ENCODE data around the gene OSCP1. TPM values are rescaled to one million over a fixed set of nuclear protein-coding genes. Genes with fewer than 3 reads are reported as not detected.

OSCP1 gene
- total RNA-seq, 1 experiment from 2014 or later = 3.2 TPM

DNA sequence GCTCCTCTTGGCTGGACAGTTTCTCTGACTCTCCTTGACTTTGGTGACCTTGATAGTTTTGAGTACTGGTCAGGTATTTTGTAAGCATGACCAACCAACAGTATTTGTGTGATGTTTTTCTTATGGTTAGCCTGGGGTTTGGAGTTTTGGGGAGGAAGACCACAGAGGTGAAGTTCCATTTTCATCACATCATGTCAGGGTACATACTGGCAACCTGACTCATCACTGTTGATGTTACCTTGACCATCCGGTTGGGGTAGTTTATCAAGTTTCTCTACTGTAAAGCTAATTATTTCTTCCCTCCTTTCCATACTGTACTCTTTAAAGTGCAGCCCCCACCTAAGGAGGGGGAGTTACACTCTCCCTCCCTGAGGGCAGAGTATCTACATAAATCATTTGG, 13.4 kb downstream of the OSCP1 start:
- no peak overlapping the region for H3K56ac ChIP-seq (ENCODE audit: insufficient read length, low read depth, low read length)
- no peaks in the 10 kb centered on the region for H3K23me2 ChIP-seq (ENCODE audit: insufficient read length, low read depth, low read length, poor library complexity, severe bottlenecking)
- H4K91ac ChIP-seq (ENCODE audit: insufficient read length, low read depth, low read length) = no peak overlapping the region
- TF ChIP-seq, protein P1, sequence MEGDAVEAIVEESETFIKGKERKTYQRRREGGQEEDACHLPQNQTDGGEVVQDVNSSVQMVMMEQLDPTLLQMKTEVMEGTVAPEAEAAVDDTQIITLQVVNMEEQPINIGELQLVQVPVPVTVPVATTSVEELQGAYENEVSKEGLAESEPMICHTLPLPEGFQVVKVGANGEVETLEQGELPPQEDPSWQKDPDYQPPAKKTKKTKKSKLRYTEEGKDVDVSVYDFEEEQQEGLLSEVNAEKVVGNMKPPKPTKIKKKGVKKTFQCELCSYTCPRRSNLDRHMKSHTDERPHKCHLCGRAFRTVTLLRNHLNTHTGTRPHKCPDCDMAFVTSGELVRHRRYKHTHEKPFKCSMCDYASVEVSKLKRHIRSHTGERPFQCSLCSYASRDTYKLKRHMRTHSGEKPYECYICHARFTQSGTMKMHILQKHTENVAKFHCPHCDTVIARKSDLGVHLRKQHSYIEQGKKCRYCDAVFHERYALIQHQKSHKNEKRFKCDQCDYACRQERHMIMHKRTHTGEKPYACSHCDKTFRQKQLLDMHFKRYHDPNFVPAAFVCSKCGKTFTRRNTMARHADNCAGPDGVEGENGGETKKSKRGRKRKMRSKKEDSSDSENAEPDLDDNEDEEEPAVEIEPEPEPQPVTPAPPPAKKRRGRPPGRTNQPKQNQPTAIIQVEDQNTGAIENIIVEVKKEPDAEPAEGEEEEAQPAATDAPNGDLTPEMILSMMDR (conservative IDR thresholded peaks at IDR 0.05) = no peak
- H4K8ac ChIP-seq (replicated peaks; ENCODE audit: insufficient read length, low read depth, low read length) = no peak overlapping the region
- H3K9ac ChIP-seq (ENCODE audit: extremely low read depth, insufficient read length, low read length) = no peak overlapping the region
- no peaks in the 10 kb centered on the region for H4K20me1 ChIP-seq (ENCODE audit: control insufficient read depth, insufficient read depth, insufficient read length)
- Mint-ChIP-seq H3K9me3 (no peaks in the 10 kb centered on the region), H3K4me3 (no peak overlapping the region), H3K27ac (no peak overlapping the region), H3K27me3 (ENCODE audit: low read depth) (no peaks in the 10 kb centered on the region), H3K4me1 (peaks cover 7 to 10% of the 10 kb centered on the region in 2 experiments), H3K36me3 (ENCODE audit: insufficient read depth in 1 of 3, low read depth in 3 of 3) (no peaks in the 10 kb centered on the region)
- H2BK12ac ChIP-seq (ENCODE audit: insufficient read length, low read depth, low read length) = no peak overlapping the region
- H3K23ac ChIP-seq (ENCODE audit: insufficient read length, low read depth, low read length) = no peak overlapping the region
- no peak overlapping the region for H2BK5ac ChIP-seq (ENCODE audit: insufficient read length, low read length)
- no peak overlapping the region for H3K27ac ChIP-seq (ENCODE audit: insufficient read length, low read depth, low read length)
- no peaks in the 10 kb centered on the region for H3K79me2 ChIP-seq (ENCODE audit: insufficient read depth, low read length)
- H3K4me2 ChIP-seq (ENCODE audit: insufficient read depth, insufficient read length, low read length) = no peak overlapping the region
- no peak overlapping the region for H2BK120ac ChIP-seq (ENCODE audit: low read depth, low read length, poor library complexity, severe bottlenecking)
- H2AK5ac ChIP-seq (ENCODE audit: insufficient read length, low read length) = no peak overlapping the region
- H3K79me1 ChIP-seq (ENCODE audit: insufficient read depth, low read depth, low read length, poor library complexity, severe bottlenecking) = no peaks in the 10 kb centered on the region
- no peak overlapping the region for H3K14ac ChIP-seq (ENCODE audit: insufficient read depth, low read length)
- no peaks in the 10 kb centered on the region for H3K9me3 ChIP-seq (ENCODE audit: control insufficient read depth, low read depth, low read length)
- H3K4ac ChIP-seq (ENCODE audit: low read depth, low read length) = no peak overlapping the region
- DNase-seq = no peak
- H2AFZ ChIP-seq (ENCODE audit: low read length) = no peak overlapping the region
- H2BK20ac ChIP-seq (ENCODE audit: low read depth, low read length, poor library complexity, severe bottlenecking) = no peak overlapping the region
- no peak overlapping the region for H4K5ac ChIP-seq (ENCODE audit: insufficient read length, low read depth, low read length)
- no peak overlapping the region for H3T11ph ChIP-seq (ENCODE audit: low read length)
- no peak overlapping the region for H3K18ac ChIP-seq (ENCODE audit: insufficient read length, low read depth, low read length)
- WGBS (ENCODE audit: extremely low coverage, insufficient read length, low lambda C conversion rate) = no CpG with 5 or more reads among the region's 1 CpG
- H3K4me1 ChIP-seq (ENCODE audit: insufficient read depth, low read length) = no peaks in the 10 kb centered on the region
- no peaks in the 10 kb centered on the region for H3K27me3 ChIP-seq (ENCODE audit: insufficient read depth, low read length)
- H2BK15ac ChIP-seq (ENCODE audit: low read depth, low read length) = no peak overlapping the region
